ENCODE measurements around the gene ADCY1. TPM values are rescaled to one million over a fixed set of nuclear protein-coding genes. Genes with fewer than 3 reads are reported as not detected.

The ADCY1 gene
- polyA plus RNA-seq, 1 donor (not counting 4 experiments of a cell fraction or from before 2014, with no cell fraction given) = 0.54 TPM

GRCh38 chr7:45670717-45671116 is 96.5 kb downstream of the ADCY1 start:
- no peak overlapping the region for H3K4me2 ChIP-seq (ENCODE audit: control insufficient read depth, extremely low read depth, insufficient read depth, low read depth, low read length)
- no peaks in the 10 kb centered on the region for H3K36me3 ChIP-seq (ENCODE audit: control insufficient read depth in 2 of 2, extremely low read depth in 1 of 2, insufficient read depth in 2 of 2, low read length in 2 of 2)
- H3K27me3 ChIP-seq (ENCODE audit: control insufficient read depth, extremely low read depth, insufficient read depth, low read length) = peaks cover 4% of the 10 kb centered on the region
- H3K27ac ChIP-seq (ENCODE audit: control insufficient read depth, insufficient read depth, low read length) = no peak overlapping the region
- no peaks in the 10 kb centered on the region for H3K4me1 ChIP-seq (ENCODE audit: control insufficient read depth, extremely low read depth, insufficient read depth, low read length)
- H3K9ac ChIP-seq (ENCODE audit: control insufficient read depth, extremely low read depth, insufficient read depth, low read length) = no peak overlapping the region
- H3K9me3 ChIP-seq (ENCODE audit: control insufficient read depth, low read depth, low read length) = no peaks in the 10 kb centered on the region
- FAIRE-seq = no peak
- dilution Hi-C loops (cut with MboI; ENCODE audit: extremely low pct_ligation_motif_present, low sequenced_read_pairs) = no loop called here
- no peaks in the 10 kb centered on the region for H3K79me2 ChIP-seq (ENCODE audit: control insufficient read depth, insufficient read depth, low read length)
- H2AFZ ChIP-seq (ENCODE audit: control insufficient read depth, low read length) = no peak overlapping the region
- no peaks in the 10 kb centered on the region for H4K20me1 ChIP-seq (ENCODE audit: control insufficient read depth, extremely low read depth, insufficient read depth, low read length)
- no peak overlapping the region for H3K4me3 ChIP-seq (ENCODE audit: control insufficient read depth in 2 of 3, extremely low read depth in 1 of 3, insufficient read depth in 2 of 3, low read depth in 1 of 3, low read length in 3 of 3)
- no peak for DNase-seq (ENCODE audit: low read depth, low spot score)
- no peaks in the 10 kb centered on the region for H3K9me1 ChIP-seq (ENCODE audit: control insufficient read depth, extremely low read depth, insufficient read depth, low read length)
- TF ChIP-seq, protein P1, sequence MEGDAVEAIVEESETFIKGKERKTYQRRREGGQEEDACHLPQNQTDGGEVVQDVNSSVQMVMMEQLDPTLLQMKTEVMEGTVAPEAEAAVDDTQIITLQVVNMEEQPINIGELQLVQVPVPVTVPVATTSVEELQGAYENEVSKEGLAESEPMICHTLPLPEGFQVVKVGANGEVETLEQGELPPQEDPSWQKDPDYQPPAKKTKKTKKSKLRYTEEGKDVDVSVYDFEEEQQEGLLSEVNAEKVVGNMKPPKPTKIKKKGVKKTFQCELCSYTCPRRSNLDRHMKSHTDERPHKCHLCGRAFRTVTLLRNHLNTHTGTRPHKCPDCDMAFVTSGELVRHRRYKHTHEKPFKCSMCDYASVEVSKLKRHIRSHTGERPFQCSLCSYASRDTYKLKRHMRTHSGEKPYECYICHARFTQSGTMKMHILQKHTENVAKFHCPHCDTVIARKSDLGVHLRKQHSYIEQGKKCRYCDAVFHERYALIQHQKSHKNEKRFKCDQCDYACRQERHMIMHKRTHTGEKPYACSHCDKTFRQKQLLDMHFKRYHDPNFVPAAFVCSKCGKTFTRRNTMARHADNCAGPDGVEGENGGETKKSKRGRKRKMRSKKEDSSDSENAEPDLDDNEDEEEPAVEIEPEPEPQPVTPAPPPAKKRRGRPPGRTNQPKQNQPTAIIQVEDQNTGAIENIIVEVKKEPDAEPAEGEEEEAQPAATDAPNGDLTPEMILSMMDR (optimal IDR thresholded peaks at IDR 0.05 in 1 of 3, IDR thresholded peaks at IDR 0.05 in 1 of 3, conservative IDR thresholded peaks at IDR 0.05 in 1 of 3; ENCODE audit: extremely low read depth in 1 of 3, insufficient read depth in 2 of 3, low read length in 3 of 3) = no peak
- no peak for TF ChIP-seq EZH2 (IDR thresholded peaks at IDR 0.05; ENCODE audit: low read length)

DNA sequence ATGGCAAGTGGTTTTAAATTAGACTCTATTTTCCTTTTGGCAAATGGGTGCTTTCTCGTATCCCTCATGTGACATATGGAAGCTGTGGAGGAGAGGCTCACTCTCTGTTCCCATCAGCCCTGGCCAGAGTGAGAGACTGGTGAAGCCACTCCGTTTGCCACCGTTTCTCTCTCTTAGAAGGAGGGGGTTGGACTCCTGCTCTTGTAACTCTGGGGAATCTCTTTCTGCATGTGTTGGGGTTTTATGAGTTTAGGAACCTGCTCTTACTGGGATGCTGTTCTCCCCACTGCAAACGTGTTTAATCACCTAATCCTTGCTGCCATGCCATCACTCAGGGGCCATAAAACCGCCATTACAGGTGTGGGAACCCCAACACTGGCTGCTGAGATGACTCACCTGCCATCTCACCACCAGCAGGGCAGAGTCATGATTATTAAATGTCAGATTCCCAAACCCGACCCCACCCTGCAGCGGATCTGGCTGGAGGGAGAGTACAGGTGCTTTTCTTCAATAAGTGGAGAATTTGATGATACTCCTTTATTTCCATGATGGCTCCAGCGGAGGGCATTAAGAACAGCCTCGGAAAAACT is 103.2 kb downstream of the ADCY1 start:
- no peaks in the 10 kb centered on the region for H3K36me3 ChIP-seq (ENCODE audit: control insufficient read depth in 2 of 2, extremely low read depth in 1 of 2, insufficient read depth in 2 of 2, low read length in 2 of 2)
- dilution Hi-C loops (cut with MboI; ENCODE audit: extremely low pct_ligation_motif_present, low sequenced_read_pairs) = no loop called here
- no peak for FAIRE-seq
- no peaks in the 10 kb centered on the region for H3K9me3 ChIP-seq (ENCODE audit: control insufficient read depth, low read depth, low read length)
- no peaks in the 10 kb centered on the region for H3K4me1 ChIP-seq (ENCODE audit: control insufficient read depth, extremely low read depth, insufficient read depth, low read length)
- no peaks in the 10 kb centered on the region for H4K20me1 ChIP-seq (ENCODE audit: control insufficient read depth, extremely low read depth, insufficient read depth, low read length)
- H3K9ac ChIP-seq (ENCODE audit: control insufficient read depth, extremely low read depth, insufficient read depth, low read length) = no peak overlapping the region
- no peaks in the 10 kb centered on the region for H3K79me2 ChIP-seq (ENCODE audit: control insufficient read depth, insufficient read depth, low read length)
- no peak overlapping the region for H3K4me2 ChIP-seq (ENCODE audit: control insufficient read depth, extremely low read depth, insufficient read depth, low read depth, low read length)
- DNase-seq (ENCODE audit: low read depth, low spot score) = no peak
- H3K4me3 ChIP-seq (ENCODE audit: control insufficient read depth in 2 of 3, extremely low read depth in 1 of 3, insufficient read depth in 2 of 3, low read depth in 1 of 3, low read length in 3 of 3) = no peak overlapping the region
- no peak for TF ChIP-seq EZH2 (IDR thresholded peaks at IDR 0.05; ENCODE audit: low read length)
- TF ChIP-seq, protein P1 (optimal IDR thresholded peaks at IDR 0.05 in 1 of 3, IDR thresholded peaks at IDR 0.05 in 1 of 3, conservative IDR thresholded peaks at IDR 0.05 in 1 of 3; ENCODE audit: extremely low read depth in 1 of 3, insufficient read depth in 2 of 3, low read length in 3 of 3) = no peak
- H3K27me3 ChIP-seq (ENCODE audit: control insufficient read depth, extremely low read depth, insufficient read depth, low read length) = peaks cover 9% of the 10 kb centered on the region
- no peak overlapping the region for H2AFZ ChIP-seq (ENCODE audit: control insufficient read depth, low read length)
- H3K27ac ChIP-seq (ENCODE audit: control insufficient read depth, insufficient read depth, low read length) = no peak overlapping the region
- H3K9me1 ChIP-seq (ENCODE audit: control insufficient read depth, extremely low read depth, insufficient read depth, low read length) = no peaks in the 10 kb centered on the region
